DND-41 (cell line): ENCODE data around the gene NEGR1.

Experiments used
- ATAC-seq: fragments of 200-7000 bp; cut with Tn5 transposase; 3 replicates; pipeline ENCODE4 v1.9.1; 2021; ENCODE audit warnings: low read depth; ENCODE audit not compliant: insufficient read depth
- DNase-seq: peaks from one replicate; pipeline ENCODE4 v3.0.0-alpha.2; 2020
- H2AFZ ChIP-seq: 2 replicates; pipeline ENCODE4 v1.6.0; 2012; ENCODE audit warnings: low read depth, low read length
- H3K27ac ChIP-seq: 2 replicates; pipeline ENCODE4 v1.5.1; 2012; ENCODE audit warnings: low read length, inconsistent platforms
- H3K27me3 ChIP-seq: fragments of 200-600 bp; sonication (generic); 2 replicates; pipeline ENCODE4 v1.6.0; 2012; ENCODE audit warnings: low read length, mild to moderate bottlenecking, inconsistent platforms; ENCODE audit not compliant: insufficient read depth, poor library complexity
- H3K36me3 ChIP-seq: 2 replicates; pipeline ENCODE4 v1.5.1; 2012; ENCODE audit warnings: low read length, inconsistent platforms; ENCODE audit not compliant: insufficient read depth
- H3K4me1 ChIP-seq: 2 replicates; pipeline ENCODE4 v1.5.1; 2012; ENCODE audit warnings: mild to moderate bottlenecking, low read length; ENCODE audit not compliant: insufficient read depth
- H3K4me2 ChIP-seq: 2 replicates; pipeline ENCODE4 v1.6.0; 2012; ENCODE audit warnings: mild to moderate bottlenecking, moderate library complexity, low read length, inconsistent platforms; ENCODE audit not compliant: insufficient read depth
- H3K4me3 ChIP-seq, 2 experiments: fragments of 200-600 bp in 1 of 2; shearing (Covaris generic) in 1 of 2; 2 replicates each; pipeline ENCODE4 v1.5.1; 2012 to 2016; ENCODE audit warnings: inconsistent platforms in 2 of 2, low read length in 2 of 2, mild to moderate bottlenecking in 2 of 2, low read depth in 1 of 2, moderate library complexity in 1 of 2
- H3K79me2 ChIP-seq: 2 replicates; pipeline ENCODE4 v1.6.0; 2012; ENCODE audit warnings: low read length, inconsistent platforms; ENCODE audit not compliant: insufficient read depth
- H3K9ac ChIP-seq: 2 replicates; pipeline ENCODE4 v1.6.0; 2012; ENCODE audit warnings: low read depth, mild to moderate bottlenecking, inconsistent platforms, low read length, moderate library complexity
- H3K9me3 ChIP-seq: 2 replicates; pipeline ENCODE4 v1.5.1; 2012; ENCODE audit warnings: low read length, moderate library complexity, mild to moderate bottlenecking, inconsistent platforms; ENCODE audit not compliant: insufficient read depth, severe bottlenecking
- H4K20me1 ChIP-seq: 2 replicates; pipeline ENCODE4 v1.6.0; 2012; ENCODE audit warnings: low read length; ENCODE audit not compliant: insufficient read depth
- CTCF ChIP-seq: IDR thresholded peaks from 2 replicates; pipeline ENCODE4 v1.5.1; 2012; ENCODE audit warnings: borderline replicate concordance, low read length, moderate library complexity, mild to moderate bottlenecking; ENCODE audit not compliant: poor library complexity, severe bottlenecking; ENCODE audit errors: extremely low read depth
- EZH2 ChIP-seq: IDR thresholded peaks from 3 replicates; pipeline ENCODE4 v1.6.1; 2012; ENCODE audit warnings: borderline replicate concordance, low read depth, mild to moderate bottlenecking, moderate library complexity, low read length, inconsistent platforms; ENCODE audit not compliant: severe bottlenecking

NEGR1 gene

GRCh38 chr1:71885171-71885570 lies 397.2 kb downstream of the NEGR1 start:
- Histone ChIP-seq H3K36me3 (no peaks in the 10 kb centered on the region), H2AFZ (no peak overlapping the region), H3K9me3 (no peaks in the 10 kb centered on the region), H3K9ac (no peak overlapping the region), H3K79me2 (no peaks in the 10 kb centered on the region), H3K4me3 (no peak overlapping the region), H3K27me3 (no peaks in the 10 kb centered on the region), H4K20me1 (no peaks in the 10 kb centered on the region), H3K27ac (no peak overlapping the region), H3K4me1 (peaks cover 40% of the 10 kb centered on the region), H3K4me2 (no peak overlapping the region)
- no peak for TF ChIP-seq EZH2
- TF ChIP-seq CTCF = no peak
- ATAC-seq = no peak
- no peak for DNase-seq

GRCh38 chr1:71882637-71883036 lies 399.7 kb downstream of the NEGR1 start:
- DNase-seq (no peak), ATAC-seq (no peak)
- peak overlapping the region; percentile 52 for H3K9ac ChIP-seq
- no peak for TF ChIP-seq CTCF
- TF ChIP-seq EZH2 = no peak
- no peaks in the 10 kb centered on the region for H3K79me2 ChIP-seq
- peaks cover 49% of the 10 kb centered on the region for H3K4me1 ChIP-seq
- H2AFZ ChIP-seq = peak overlapping the region; percentile 52
- H4K20me1 ChIP-seq = no peaks in the 10 kb centered on the region
- H3K4me2 ChIP-seq = peak overlapping the region; percentile 35; the same call in 1 of the 2 replicates
- H3K9me3 ChIP-seq = no peaks in the 10 kb centered on the region
- H3K4me3 ChIP-seq = no peak overlapping the region
- H3K27me3 ChIP-seq = no peaks in the 10 kb centered on the region
- H3K27ac ChIP-seq = peak overlapping the region; percentile 99
- no peaks in the 10 kb centered on the region for H3K36me3 ChIP-seq

DNA sequence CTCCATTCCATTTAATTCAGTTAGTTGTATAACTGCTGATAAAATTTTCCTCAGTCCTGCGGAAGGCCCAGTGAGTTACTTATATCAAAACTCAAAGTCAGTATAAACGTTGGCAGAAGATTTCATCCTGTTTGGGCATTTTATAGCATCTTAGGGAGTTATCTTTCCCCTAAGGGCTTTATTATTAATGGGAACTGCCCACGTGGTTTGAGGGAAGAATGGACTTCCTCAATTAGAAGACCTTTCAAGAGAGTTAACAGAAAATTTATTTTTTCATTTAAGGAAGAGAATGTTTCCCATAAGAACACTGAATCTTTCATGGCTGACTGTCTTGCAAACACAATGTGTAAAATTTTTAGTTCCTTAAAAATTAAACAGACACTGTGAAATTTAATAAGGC lies 400.1 kb downstream of the NEGR1 start:
- Histone ChIP-seq H3K9me3 (no peaks in the 10 kb centered on the region), H2AFZ (peak overlapping the region; percentile 52), H3K4me1 (peaks cover 49% of the 10 kb centered on the region), H3K27me3 (no peaks in the 10 kb centered on the region), H3K79me2 (no peaks in the 10 kb centered on the region), H3K4me2 (peak overlapping the region; percentile 35), H4K20me1 (no peaks in the 10 kb centered on the region), H3K27ac (peak overlapping the region; percentile 99), H3K4me3 (no peak overlapping the region; a peak in 1 of 4 replicates), H3K36me3 (no peaks in the 10 kb centered on the region), H3K9ac (peak overlapping the region; percentile 52)
- DNase-seq = no peak
- ATAC-seq = peak; percentile 8; the same call in 2 of the 3 replicates
- TF ChIP-seq EZH2 = no peak
- TF ChIP-seq CTCF = no peak

- Histone ChIP-seq H3K27me3 (no peaks in the 10 kb centered on the region), H2AFZ (peak overlapping the region; percentile 69; the same call in 1 of the 2 replicates), H3K4me3 (no peak overlapping the region), H4K20me1 (no peaks in the 10 kb centered on the region), H3K4me1 (peaks cover 49% of the 10 kb centered on the region), H3K4me2 (peak overlapping the region; percentile 43), H3K79me2 (no peaks in the 10 kb centered on the region), H3K36me3 (no peaks in the 10 kb centered on the region), H3K27ac (peak overlapping the region; percentile 99), H3K9ac (peak overlapping the region; percentile 52; the same call in 1 of the 2 replicates), H3K9me3 (no peaks in the 10 kb centered on the region)
- no peak for TF ChIP-seq EZH2
- no peak for TF ChIP-seq CTCF
- peak; percentile 97 for ATAC-seq
- no peak for DNase-seq
Observed at GRCh38 chr1:71881611-71882010, 400.7 kb downstream of the NEGR1 start.
